BLaER1 treated with 17β-estradiol and CSF1 and Interleukin-3, amounts not matched to agents 10 nM and 100 nM (cell line): Measurements from ENCODE around the gene CSNK2A2.

Source experiments
- H3K27ac ChIP-seq, 11 experiments: shearing (Covaris generic); formaldehyde crosslinking; 2 replicates each; pipeline ENCODE4 v1.8.1; 2022
- H3K27me3 ChIP-seq, 11 experiments: shearing (Covaris generic); formaldehyde crosslinking; 2 replicates each; pipeline ENCODE4 v1.8.1; 2022
- H3K36me3 ChIP-seq, 11 experiments: shearing (Covaris generic); formaldehyde crosslinking; 2 replicates each; pipeline ENCODE4 v1.8.1; 2022
- H3K4me1 ChIP-seq, 10 experiments: shearing (Covaris generic); formaldehyde crosslinking; 2 replicates each; pipeline ENCODE4 v1.8.1; 2022
- H3K4me2 ChIP-seq, 11 experiments: shearing (Covaris generic); formaldehyde crosslinking; 2 replicates each; pipeline ENCODE4 v1.8.1; 2022
- H3K4me3 ChIP-seq, 10 experiments: shearing (Covaris generic); formaldehyde crosslinking; 2 replicates each; pipeline ENCODE4 v1.8.1; 2022
- H3K9ac ChIP-seq, 11 experiments: shearing (Covaris generic); formaldehyde crosslinking; 2 replicates each; pipeline ENCODE4 v1.8.1; 2022
- H3K9me3 ChIP-seq, 11 experiments: shearing (Covaris generic); formaldehyde crosslinking; replicated peaks in 1 of 11; 2 replicates each; pipeline ENCODE4 v1.8.1; 2022
- H4K20me1 ChIP-seq, 11 experiments: shearing (Covaris generic); formaldehyde crosslinking; 2 replicates each; pipeline ENCODE4 v1.8.1; 2022
- Cebpa-rat ChIP-seq, 11 experiments: shearing (Covaris generic); IDR thresholded peaks; 2 replicates each; pipeline ENCODE4 v1.8.1; 2022

The CSNK2A2 gene

DNA sequence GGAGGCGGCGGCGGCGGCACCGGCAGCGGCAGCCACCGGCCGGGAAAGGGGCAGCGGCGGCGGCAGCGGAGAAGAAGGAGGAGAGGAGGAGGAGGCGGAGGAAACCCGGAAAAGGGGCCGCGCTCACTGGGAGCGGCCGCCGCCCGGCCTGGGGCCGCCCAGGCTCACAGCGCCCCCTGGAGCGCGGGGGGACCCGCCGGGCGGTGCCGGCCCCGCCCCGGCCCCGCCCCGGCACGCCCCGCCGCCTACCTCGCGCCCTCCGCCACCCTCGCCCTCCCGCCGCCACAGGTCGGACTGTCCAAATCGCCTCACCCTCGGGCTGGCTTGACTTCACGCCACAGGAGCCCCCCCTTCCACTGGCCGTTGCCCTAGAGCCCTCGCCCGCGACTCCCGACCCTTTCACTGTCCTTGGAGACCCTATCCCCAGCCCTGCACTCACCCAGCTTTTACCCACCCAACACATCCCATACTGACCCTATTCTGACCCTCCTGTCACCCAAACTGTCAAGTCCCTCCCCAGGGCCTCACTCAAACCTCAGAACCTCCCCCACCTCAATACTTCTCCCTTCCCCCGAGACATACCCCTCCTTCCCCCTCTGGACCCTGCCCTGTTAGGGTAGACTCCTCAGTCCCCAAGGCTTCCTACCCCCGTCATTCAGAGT lies at the start of gene CSNK2A2:
Gene CSNK2A2 (minus strand): TSS at position 85 of the 662 bp plus-strand sequence. CDS start 370 bp downstream, outside the sequence.
- no peak for TF ChIP-seq Cebpa-rat (IDR thresholded peaks at IDR 0.05)
- peaks cover 32 to 35% (median 34%) of the 10 kb centered on the region in 11 experiments for H3K36me3 ChIP-seq
- H3K4me3 ChIP-seq = peak within 1 kb of the TSS; percentile 76 to 90 (median 82)
- H3K27ac ChIP-seq = peak within 1 kb of the TSS; percentile 73 to 85 (median 78)
- peaks cover 16 to 36% (median 20%) of the 10 kb centered on the region in 10 experiments for H3K4me1 ChIP-seq
- no peaks in the 10 kb centered on the region for H3K9me3 ChIP-seq
- peaks cover 19 to 44% (median 41%) of the 10 kb centered on the region in 11 experiments; a peak in 20 of 22 replicates for H4K20me1 ChIP-seq
- H3K27me3 ChIP-seq = no peaks in the 10 kb centered on the region
- H3K9ac ChIP-seq = peak within 1 kb of the TSS; percentile 84 to 94 (median 89)
- H3K4me2 ChIP-seq = peak within 1 kb of the TSS; percentile 88 to 97 (median 94)

DNA sequence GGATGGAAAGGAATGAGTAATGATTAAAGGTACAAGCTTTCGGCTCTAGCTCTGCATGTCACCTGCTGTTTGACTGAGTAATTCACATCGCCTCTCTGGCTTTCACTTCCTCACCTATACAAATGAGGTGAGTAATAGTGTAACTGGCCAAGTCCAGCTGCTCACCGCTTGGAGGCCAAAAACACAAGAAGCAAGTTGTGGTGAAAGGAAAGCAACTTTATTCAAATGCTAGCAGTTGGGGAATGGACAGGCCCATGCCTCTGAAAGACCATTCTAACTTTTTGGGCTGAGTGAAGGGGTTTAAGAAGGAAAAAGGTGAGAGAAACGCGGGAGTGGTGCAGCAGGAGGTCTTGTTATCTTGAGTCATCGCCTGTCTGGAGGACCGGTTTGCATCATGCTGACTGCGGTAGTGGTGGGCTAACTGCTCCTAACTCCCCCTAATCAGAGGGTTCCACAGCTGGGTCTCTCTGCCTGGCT lies 45.7 kb upstream of the CSNK2A2 start:
- H3K9me3 ChIP-seq = no peaks in the 10 kb centered on the region
- TF ChIP-seq Cebpa-rat (IDR thresholded peaks at IDR 0.05) = no peak
- no peaks in the 10 kb centered on the region for H3K36me3 ChIP-seq
- H3K27me3 ChIP-seq = no peaks in the 10 kb centered on the region
- H3K4me1 ChIP-seq = no peaks in the 10 kb centered on the region
- no peak overlapping the region for H3K4me2 ChIP-seq
- H3K4me3 ChIP-seq = no peak overlapping the region
- no peak overlapping the region for H3K27ac ChIP-seq
- no peak overlapping the region for H3K9ac ChIP-seq
- no peaks in the 10 kb centered on the region for H4K20me1 ChIP-seq

DNA sequence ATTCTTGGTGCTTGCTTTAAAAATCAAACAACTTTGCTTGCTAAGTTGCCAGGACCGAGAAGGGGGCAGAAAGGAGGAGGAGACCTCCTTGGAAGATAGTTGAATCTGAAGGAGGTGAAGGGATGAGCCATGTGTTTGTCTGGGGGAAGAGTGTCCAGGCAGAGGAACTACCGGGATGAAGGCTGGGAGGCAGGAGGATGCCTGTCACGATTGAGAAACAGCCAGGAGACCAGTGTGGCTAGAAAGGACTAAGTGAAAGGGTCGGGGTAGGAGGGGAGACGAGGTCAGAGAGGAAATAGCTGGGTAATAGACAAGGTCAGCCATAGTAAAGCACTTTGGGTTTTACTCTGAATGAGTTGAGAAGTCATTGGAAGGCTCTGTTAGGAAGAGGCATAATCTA lies 38.9 kb upstream of the CSNK2A2 start:
- no peaks in the 10 kb centered on the region for H3K27me3 ChIP-seq
- no peaks in the 10 kb centered on the region for H3K36me3 ChIP-seq
- H3K9ac ChIP-seq = no peak overlapping the region
- no peak overlapping the region for H3K27ac ChIP-seq
- peaks cover 0 to 8% (median 6%) of the 10 kb centered on the region in 10 experiments; a peak in 16 of 20 replicates for H3K4me1 ChIP-seq
- H4K20me1 ChIP-seq = no peaks in the 10 kb centered on the region
- no peak for TF ChIP-seq Cebpa-rat (IDR thresholded peaks at IDR 0.05)
- no peak overlapping the region for H3K4me3 ChIP-seq
- peak overlapping the region in 7 of 11 experiments; percentile 83 to 90 (median 88); a peak in 5 of 22 replicates for H3K4me2 ChIP-seq
- no peaks in the 10 kb centered on the region for H3K9me3 ChIP-seq

DNA sequence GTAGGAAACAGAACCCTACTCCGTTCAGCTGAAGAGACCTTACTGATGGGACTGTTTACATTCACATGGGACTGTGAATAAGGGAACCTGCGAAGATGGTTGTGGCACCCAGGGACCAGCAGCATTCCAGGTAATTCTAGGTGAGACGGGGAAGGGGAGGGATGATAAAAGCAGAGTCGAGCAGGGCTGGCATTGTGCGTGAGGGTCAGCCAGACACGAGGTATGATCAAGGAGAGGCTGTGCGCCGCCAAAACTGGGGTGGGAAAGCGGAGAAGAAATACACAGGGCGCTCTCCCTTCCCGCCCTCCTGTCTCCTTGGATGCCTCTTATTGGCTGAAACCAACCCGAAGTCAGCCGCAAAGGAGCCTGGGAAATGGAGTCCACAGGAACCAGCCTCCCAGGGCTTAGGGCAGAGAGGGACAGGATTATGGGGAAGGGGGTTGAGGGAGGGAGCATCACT lies 38.4 kb upstream of the CSNK2A2 start:
- TF ChIP-seq Cebpa-rat (IDR thresholded peaks at IDR 0.05) = no peak
- H4K20me1 ChIP-seq = no peaks in the 10 kb centered on the region
- H3K27me3 ChIP-seq = no peaks in the 10 kb centered on the region
- no peaks in the 10 kb centered on the region for H3K36me3 ChIP-seq
- peak overlapping the region; percentile 35 to 77 (median 66); a peak in 18 of 22 replicates for H3K9ac ChIP-seq
- H3K4me2 ChIP-seq = peak overlapping the region; percentile 83 to 90 (median 88)
- peak overlapping the region in 1 of 11 experiments; percentile 41; a peak in 2 of 22 replicates for H3K27ac ChIP-seq
- peaks cover 0 to 14% (median 10%) of the 10 kb centered on the region in 10 experiments; a peak in 17 of 20 replicates for H3K4me1 ChIP-seq
- peak overlapping the region; percentile 48 to 69 (median 62) for H3K4me3 ChIP-seq
- H3K9me3 ChIP-seq = no peaks in the 10 kb centered on the region

DNA sequence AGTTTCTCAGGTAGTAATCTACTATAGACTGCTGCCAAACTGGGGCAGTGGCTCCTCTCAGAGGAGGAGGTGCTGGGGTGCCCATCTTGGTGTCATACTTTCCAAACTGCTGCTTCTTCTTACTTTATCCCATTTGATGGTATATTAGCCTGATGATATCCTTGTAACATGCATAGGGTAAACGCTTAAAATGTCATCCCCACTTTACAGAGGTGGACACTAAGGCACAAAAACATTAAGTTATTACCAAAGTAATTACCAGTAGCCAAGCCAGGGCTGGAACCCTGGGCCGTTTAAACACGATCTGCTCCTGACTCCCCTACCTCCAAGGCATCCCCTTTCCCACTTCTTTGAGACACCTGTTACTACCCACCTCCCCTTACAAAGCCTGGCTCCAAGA lies 37.8 kb upstream of the CSNK2A2 start:
- no peak overlapping the region for H3K27ac ChIP-seq
- H3K27me3 ChIP-seq = no peaks in the 10 kb centered on the region
- H3K4me3 ChIP-seq = peak overlapping the region in 8 of 10 experiments; percentile 54 to 69 (median 62); a peak in 9 of 20 replicates
- peak overlapping the region; percentile 83 to 90 (median 88) for H3K4me2 ChIP-seq
- peaks cover 0 to 16% (median 11%) of the 10 kb centered on the region in 10 experiments; a peak in 17 of 20 replicates for H3K4me1 ChIP-seq
- TF ChIP-seq Cebpa-rat (IDR thresholded peaks at IDR 0.05) = no peak
- no peaks in the 10 kb centered on the region for H4K20me1 ChIP-seq
- no peaks in the 10 kb centered on the region for H3K9me3 ChIP-seq
- peak overlapping the region in 2 of 11 experiments; percentile 66 to 77; a peak in 5 of 22 replicates for H3K9ac ChIP-seq
- H3K36me3 ChIP-seq = no peaks in the 10 kb centered on the region

DNA sequence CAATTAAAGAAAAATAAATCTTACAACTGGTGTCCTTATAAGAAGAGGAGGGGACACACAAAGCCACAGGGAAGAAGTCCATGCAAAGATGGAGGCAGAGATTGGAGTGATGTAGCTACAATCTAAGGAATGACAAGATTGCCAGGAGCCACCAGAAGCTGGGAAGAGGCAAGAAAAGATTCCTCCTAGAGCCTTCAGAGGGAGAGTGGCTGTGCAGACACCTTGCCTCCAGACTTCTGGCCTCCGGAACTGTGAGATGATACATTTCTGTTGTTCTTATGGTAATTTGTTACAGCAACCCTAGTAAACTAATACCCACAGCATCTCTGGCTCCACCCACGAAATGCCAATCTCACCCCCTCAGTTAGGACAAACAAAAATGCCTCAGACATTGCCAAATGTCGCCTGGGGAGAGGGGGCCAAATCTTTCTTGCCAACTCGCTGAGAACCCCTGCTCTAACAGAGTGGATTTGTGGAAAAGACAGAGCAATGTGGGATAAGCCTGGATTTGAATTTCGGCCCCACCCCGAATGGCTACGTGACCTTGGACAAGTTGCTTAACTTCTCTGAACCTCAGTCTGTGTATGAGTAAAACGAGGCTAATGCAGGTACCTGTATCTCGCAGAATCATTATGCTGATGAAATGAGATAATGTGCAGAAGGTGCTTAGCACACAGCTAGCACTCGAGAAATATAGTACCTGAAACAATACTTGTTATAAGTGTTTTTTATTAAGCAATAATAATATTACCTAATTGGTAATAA lies 37.1 kb upstream of the CSNK2A2 start:
- Histone ChIP-seq H3K4me1 (peaks cover 0 to 16% (median 11%) of the 10 kb centered on the region in 10 experiments; a peak in 17 of 20 replicates), H3K9ac (no peak overlapping the region), H3K4me3 (no peak overlapping the region), H4K20me1 (no peaks in the 10 kb centered on the region), H3K27ac (no peak overlapping the region), H3K27me3 (no peaks in the 10 kb centered on the region), H3K36me3 (no peaks in the 10 kb centered on the region), H3K9me3 (no peaks in the 10 kb centered on the region), H3K4me2 (no peak overlapping the region)
- no peak for TF ChIP-seq Cebpa-rat (IDR thresholded peaks at IDR 0.05)

DNA sequence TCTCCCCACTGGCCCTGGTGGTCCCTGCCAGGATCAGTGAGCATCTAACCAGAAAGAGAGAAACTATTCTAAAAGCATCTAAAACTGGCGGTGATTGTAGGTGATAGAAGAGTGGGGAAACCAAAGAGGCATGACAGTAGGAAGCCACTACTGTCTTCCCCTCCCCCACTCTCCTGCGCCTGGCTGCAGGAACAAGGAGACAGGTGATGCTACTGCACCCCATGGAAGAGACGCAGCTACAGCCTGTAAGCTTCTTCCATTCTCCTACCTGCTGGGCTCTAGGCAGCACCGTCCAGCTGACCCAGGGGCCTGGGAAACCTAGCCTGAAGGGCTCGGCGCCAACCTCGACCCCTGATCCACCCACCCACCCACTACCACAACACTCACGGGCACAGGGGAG lies 32.4 kb upstream of the CSNK2A2 start:
- Histone ChIP-seq H3K4me1 (peaks cover 0 to 11% (median 5%) of the 10 kb centered on the region in 10 experiments; a peak in 8 of 20 replicates), H4K20me1 (no peaks in the 10 kb centered on the region), H3K27me3 (no peaks in the 10 kb centered on the region), H3K9me3 (no peaks in the 10 kb centered on the region), H3K36me3 (no peaks in the 10 kb centered on the region), H3K27ac (no peak overlapping the region), H3K4me2 (no peak overlapping the region), H3K9ac (no peak overlapping the region), H3K4me3 (no peak overlapping the region)
- no peak for TF ChIP-seq Cebpa-rat (IDR thresholded peaks at IDR 0.05)

DNA sequence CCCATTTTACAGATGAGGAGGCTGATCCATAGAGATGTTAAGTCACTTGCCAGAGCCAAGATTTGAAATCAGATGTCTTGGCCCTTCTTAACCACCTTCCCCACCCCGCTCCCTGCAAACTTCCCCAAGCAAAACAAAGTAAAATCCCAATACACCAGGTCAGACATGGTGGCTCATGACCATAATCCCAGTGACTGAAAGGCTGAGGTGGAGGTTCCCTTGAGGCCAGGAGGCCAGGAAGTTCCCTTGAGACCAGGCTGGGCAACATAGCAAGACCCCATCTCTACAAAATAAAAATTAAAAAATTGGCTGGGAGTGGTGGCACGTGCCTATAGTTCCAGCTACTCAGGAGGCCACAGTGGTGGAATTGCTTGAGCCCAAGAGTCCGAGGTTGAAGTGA lies 28.9 kb upstream of the CSNK2A2 start:
- Histone ChIP-seq H3K4me1 (peaks cover 0 to 9% (median 5%) of the 10 kb centered on the region in 10 experiments; a peak in 8 of 20 replicates), H3K9ac (no peak overlapping the region), H3K36me3 (no peaks in the 10 kb centered on the region), H3K27me3 (no peaks in the 10 kb centered on the region), H4K20me1 (no peaks in the 10 kb centered on the region), H3K27ac (no peak overlapping the region), H3K4me2 (no peak overlapping the region), H3K9me3 (no peaks in the 10 kb centered on the region), H3K4me3 (no peak overlapping the region)
- TF ChIP-seq Cebpa-rat (IDR thresholded peaks at IDR 0.05) = no peak

DNA sequence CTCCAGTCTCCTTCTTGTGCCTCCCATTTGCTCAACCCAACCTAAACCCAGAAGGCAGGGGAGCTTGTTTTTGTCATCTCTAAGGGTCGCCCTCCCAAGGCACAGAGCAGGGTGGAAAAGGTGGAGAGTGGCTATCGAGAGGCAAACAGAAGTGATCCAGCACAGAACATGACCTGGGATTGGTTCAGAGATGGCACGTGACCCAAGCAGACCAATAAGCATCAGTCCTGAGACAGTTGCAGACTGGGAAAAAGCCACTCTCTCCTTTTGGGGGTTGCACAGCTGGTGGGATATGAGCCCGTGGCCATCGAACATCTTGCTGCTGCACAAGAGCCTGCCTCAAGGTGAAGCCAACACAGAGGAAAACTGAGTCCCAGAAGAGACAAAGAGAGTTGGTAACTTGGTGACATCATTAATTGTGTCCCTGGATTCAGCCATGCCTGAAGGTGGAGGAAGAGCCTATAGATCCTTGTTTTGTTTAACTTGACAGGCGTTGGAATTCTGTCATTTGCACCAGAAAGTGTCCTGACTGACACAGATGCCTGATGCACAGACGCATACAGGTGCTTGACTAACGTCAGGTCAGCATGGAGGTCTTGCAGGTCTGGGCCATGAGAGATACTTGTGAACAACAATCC lies 28.2 kb upstream of the CSNK2A2 start:
- H4K20me1 ChIP-seq = no peaks in the 10 kb centered on the region
- H3K4me3 ChIP-seq = no peak overlapping the region
- no peak overlapping the region for H3K27ac ChIP-seq
- no peak for TF ChIP-seq Cebpa-rat (IDR thresholded peaks at IDR 0.05)
- no peak overlapping the region for H3K9ac ChIP-seq
- no peak overlapping the region for H3K4me2 ChIP-seq
- no peaks in the 10 kb centered on the region for H3K36me3 ChIP-seq
- H3K4me1 ChIP-seq = peaks cover 0 to 2% (median 0%) of the 10 kb centered on the region in 10 experiments; a peak in 2 of 20 replicates
- H3K9me3 ChIP-seq = no peaks in the 10 kb centered on the region
- H3K27me3 ChIP-seq = no peaks in the 10 kb centered on the region
